HepG2 (cell line): Measurements from ENCODE around the gene SPATA7. TPM values are rescaled to one million over a fixed set of nuclear protein-coding genes. Genes with fewer than 3 reads are reported as not detected.

ENCODE experiments used
- ATRX ChIP-seq: sonication (generic); formaldehyde crosslinking; IDR thresholded peaks from 2 replicates; pipeline ENCODE4 v1.4.0; 2020; ENCODE audit warnings: missing genetic modification reagents, borderline replicate concordance
- KDM2A ChIP-seq: sonication (generic); formaldehyde crosslinking; IDR thresholded peaks from 2 replicates; pipeline ENCODE4 v1.4.0; 2020; ENCODE audit warnings: low read depth, missing genetic modification reagents, borderline replicate concordance
- KLF9 ChIP-seq: IDR thresholded peaks from 2 replicates; pipeline ENCODE4 v1.6.1; 2016; ENCODE audit warnings: low read depth
- NBN ChIP-seq: fragments of 450-650 bp; conservative IDR thresholded peaks from 2 replicates; pipeline ENCODE4 v1.6.1; 2017
- NFE2L2 ChIP-seq: fragments of 150-350 bp; IDR thresholded peaks from 2 replicates; pipeline ENCODE4 v1.6.1; 2014; ENCODE audit warnings: low read length
- PREB ChIP-seq: sonication (generic); formaldehyde crosslinking; IDR thresholded peaks from 2 replicates; pipeline ENCODE4 v1.4.0; 2020; ENCODE audit warnings: missing genetic modification reagents
- TBX2 ChIP-seq: sonication (generic); formaldehyde crosslinking; IDR thresholded peaks from 2 replicates; pipeline ENCODE4 v1.5.0; 2020; ENCODE audit warnings: missing genetic modification reagents, mild to moderate bottlenecking, borderline replicate concordance
- XRCC5 ChIP-seq: fragments of 200-400 bp; formaldehyde crosslinking; optimal IDR thresholded peaks from 2 replicates; pipeline ENCODE3; 2017; ENCODE audit warnings: mild to moderate bottlenecking, low read length
- ZFY ChIP-seq: sonication (generic); formaldehyde crosslinking; IDR thresholded peaks from 2 replicates; pipeline ENCODE4 v1.4.0; 2020; ENCODE audit warnings: missing genetic modification reagents
- ZNF225 ChIP-seq: sonication (generic); formaldehyde crosslinking; IDR thresholded peaks from 2 replicates; pipeline ENCODE4 v1.4.0; 2020; ENCODE audit warnings: mild to moderate bottlenecking, missing genetic modification reagents
- ZNF282 ChIP-seq: fragments of 450-650 bp; IDR thresholded peaks from 2 replicates; pipeline ENCODE4 v1.6.1; 2018; ENCODE audit not compliant: partially characterized antibody
- ZNF598 ChIP-seq: sonication (generic); formaldehyde crosslinking; IDR thresholded peaks from 2 replicates; pipeline ENCODE4 v1.5.1; 2020; ENCODE audit warnings: mild to moderate bottlenecking, missing genetic modification reagents, borderline replicate concordance
- ZNF609 ChIP-seq: sonication (generic); formaldehyde crosslinking; IDR thresholded peaks from 2 replicates; pipeline ENCODE4 v1.4.0; 2020; ENCODE audit warnings: mild to moderate bottlenecking, missing genetic modification reagents, borderline replicate concordance
- polyA plus RNA-seq, 8 experiments: library from polyadenylated mRNA; depleted of rRNA in 3 of 8; stranded (reverse) in 7 of 8; unstranded in 1 of 8; fragments of >200 nt; fragmentation: Illumina TruSeq in 4 of 8; extraction: Trizol in 4 of 8; gene quantifications; 2 replicates each; pipeline versions ENCODE4 v1.2.1 to v1.2.3, GENCODE V29; 2011 to 2016; ENCODE audit warnings: low read depth in 4 of 8, missing spikeins in 1 of 8, mixed read lengths in 1 of 8; ENCODE audit not compliant: insufficient read depth in 1 of 8
- total RNA-seq, 5 experiments: library from RNA; depleted of rRNA; stranded (reverse); fragments of >200 nt; fragmentation: Illumina TruSeq; extraction: Trizol; gene quantifications; 2 replicates each; pipeline ENCODE4 v1.2.3, GENCODE V29; 2016; ENCODE audit warnings: low read depth in 1 of 5
- TF ChIP-seq, protein P1 (sequence below): sonication (generic); formaldehyde crosslinking; conservative IDR thresholded peaks from 2 replicates; pipeline ENCODE4 v1.8.0; 2022; ENCODE audit warnings: mild to moderate bottlenecking, moderate library complexity, missing genetic modification reagents
- TF ChIP-seq, protein P2 (sequence below): sonication (generic); formaldehyde crosslinking; IDR thresholded peaks from 2 replicates; pipeline ENCODE4 v1.4.0; 2020; ENCODE audit warnings: missing genetic modification reagents
- TF ChIP-seq, protein P3 (sequence below): sonication (generic); formaldehyde crosslinking; conservative IDR thresholded peaks from 2 replicates; pipeline ENCODE4 v1.4.0; 2020; ENCODE audit warnings: missing genetic modification reagents

The SPATA7 gene
- total and polyA plus RNA-seq, 2 of the 13 experiments (the other 11 are each of a cell fraction or from before 2014, with no cell fraction given): 3.6 to 5.5 TPM

GRCh38 chr14:88385212-88386101 is at the start of gene SPATA7 (continued):
- TF ChIP-seq ZNF609 (CRISPR knock-in tag): no peak
- TF ChIP-seq, protein P1, sequence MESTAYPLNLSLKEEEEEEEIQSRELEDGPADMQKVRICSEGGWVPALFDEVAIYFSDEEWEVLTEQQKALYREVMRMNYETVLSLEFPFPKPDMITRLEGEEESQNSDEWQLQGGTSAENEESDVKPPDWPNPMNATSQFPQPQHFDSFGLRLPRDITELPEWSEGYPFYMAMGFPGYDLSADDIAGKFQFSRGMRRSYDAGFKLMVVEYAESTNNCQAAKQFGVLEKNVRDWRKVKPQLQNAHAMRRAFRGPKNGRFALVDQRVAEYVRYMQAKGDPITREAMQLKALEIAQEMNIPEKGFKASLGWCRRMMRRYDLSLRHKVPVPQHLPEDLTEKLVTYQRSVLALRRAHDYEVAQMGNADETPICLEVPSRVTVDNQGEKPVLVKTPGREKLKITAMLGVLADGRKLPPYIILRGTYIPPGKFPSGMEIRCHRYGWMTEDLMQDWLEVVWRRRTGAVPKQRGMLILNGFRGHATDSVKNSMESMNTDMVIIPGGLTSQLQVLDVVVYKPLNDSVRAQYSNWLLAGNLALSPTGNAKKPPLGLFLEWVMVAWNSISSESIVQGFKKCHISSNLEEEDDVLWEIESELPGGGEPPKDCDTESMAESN (CRISPR knock-in tag): no peak
- TF ChIP-seq PREB: no peak
- TF ChIP-seq ZNF282: no peak
- TF ChIP-seq, protein P2, sequence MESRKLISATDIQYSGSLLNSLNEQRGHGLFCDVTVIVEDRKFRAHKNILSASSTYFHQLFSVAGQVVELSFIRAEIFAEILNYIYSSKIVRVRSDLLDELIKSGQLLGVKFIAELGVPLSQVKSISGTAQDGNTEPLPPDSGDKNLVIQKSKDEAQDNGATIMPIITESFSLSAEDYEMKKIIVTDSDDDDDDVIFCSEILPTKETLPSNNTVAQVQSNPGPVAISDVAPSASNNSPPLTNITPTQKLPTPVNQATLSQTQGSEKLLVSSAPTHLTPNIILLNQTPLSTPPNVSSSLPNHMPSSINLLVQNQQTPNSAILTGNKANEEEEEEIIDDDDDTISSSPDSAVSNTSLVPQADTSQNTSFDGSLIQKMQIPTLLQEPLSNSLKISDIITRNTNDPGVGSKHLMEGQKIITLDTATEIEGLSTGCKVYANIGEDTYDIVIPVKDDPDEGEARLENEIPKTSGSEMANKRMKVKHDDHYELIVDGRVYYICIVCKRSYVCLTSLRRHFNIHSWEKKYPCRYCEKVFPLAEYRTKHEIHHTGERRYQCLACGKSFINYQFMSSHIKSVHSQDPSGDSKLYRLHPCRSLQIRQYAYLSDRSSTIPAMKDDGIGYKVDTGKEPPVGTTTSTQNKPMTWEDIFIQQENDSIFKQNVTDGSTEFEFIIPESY (CRISPR knock-in tag): no peak
- TF ChIP-seq ZFY (CRISPR knock-in tag): peak; percentile 91
- TF ChIP-seq ZNF598 (CRISPR knock-in tag): peak; percentile 79
- no peak for TF ChIP-seq KLF9
- TF ChIP-seq XRCC5: peak; percentile 43
- TF ChIP-seq KDM2A (CRISPR knock-in tag): peak; percentile 76; the same call in 1 of the 2 replicates
- no peak; the same call in 1 of the 2 replicates for TF ChIP-seq ZNF225 (CRISPR knock-in tag)
- TF ChIP-seq, protein P3, sequence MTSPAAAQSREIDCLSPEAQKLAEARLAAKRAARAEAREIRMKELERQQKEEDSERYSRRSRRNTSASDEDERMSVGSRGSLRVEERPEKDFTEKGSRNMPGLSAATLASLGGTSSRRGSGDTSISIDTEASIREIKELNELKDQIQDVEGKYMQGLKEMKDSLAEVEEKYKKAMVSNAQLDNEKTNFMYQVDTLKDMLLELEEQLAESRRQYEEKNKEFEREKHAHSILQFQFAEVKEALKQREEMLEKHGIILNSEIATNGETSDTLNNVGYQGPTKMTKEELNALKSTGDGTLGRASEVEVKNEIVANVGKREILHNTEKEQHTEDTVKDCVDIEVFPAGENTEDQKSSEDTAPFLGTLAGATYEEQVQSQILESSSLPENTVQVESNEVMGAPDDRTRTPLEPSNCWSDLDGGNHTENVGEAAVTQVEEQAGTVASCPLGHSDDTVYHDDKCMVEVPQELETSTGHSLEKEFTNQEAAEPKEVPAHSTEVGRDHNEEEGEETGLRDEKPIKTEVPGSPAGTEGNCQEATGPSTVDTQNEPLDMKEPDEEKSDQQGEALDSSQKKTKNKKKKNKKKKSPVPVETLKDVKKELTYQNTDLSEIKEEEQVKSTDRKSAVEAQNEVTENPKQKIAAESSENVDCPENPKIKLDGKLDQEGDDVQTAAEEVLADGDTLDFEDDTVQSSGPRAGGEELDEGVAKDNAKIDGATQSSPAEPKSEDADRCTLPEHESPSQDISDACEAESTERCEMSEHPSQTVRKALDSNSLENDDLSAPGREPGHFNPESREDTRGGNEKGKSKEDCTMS (CRISPR knock-in tag): no peak
- TF ChIP-seq NBN: no peak
- no peak for TF ChIP-seq NFE2L2
- peak; percentile 76; the same call in 1 of the 2 replicates for TF ChIP-seq TBX2 (CRISPR knock-in tag)
- TF ChIP-seq ATRX (CRISPR knock-in tag): no peak
